Loucy (cell line): ENCODE results near the gene DCLK2.

ENCODE experiments used
- H2AFZ ChIP-seq: fragments of 200-600 bp; sonication (generic); 2 replicates; pipeline ENCODE4 v1.6.0; 2016; ENCODE audit warnings: antibody characterized with exemption, mild to moderate bottlenecking, low read length, moderate library complexity
- H3F3A ChIP-seq: fragments of 200-600 bp; 2 replicates; pipeline ENCODE4 v1.6.0; 2016; ENCODE audit warnings: antibody characterized with exemption, low read depth, mild to moderate bottlenecking
- H3K27me3 ChIP-seq: fragments of 200-600 bp; sonication (generic); 2 replicates; pipeline ENCODE4 v1.6.1; 2014; ENCODE audit warnings: low read length, mild to moderate bottlenecking; ENCODE audit not compliant: insufficient read depth, poor library complexity, severe bottlenecking
- H3K36me3 ChIP-seq: fragments of 200-600 bp; sonication (generic); 2 replicates; pipeline ENCODE4 v1.6.1; 2016; ENCODE audit warnings: low read length; ENCODE audit not compliant: insufficient read depth
- H3K4me1 ChIP-seq: fragments of 200-600 bp; sonication (generic); 2 replicates; pipeline ENCODE4 v1.5.1; 2014; ENCODE audit warnings: low read length, mild to moderate bottlenecking; ENCODE audit not compliant: insufficient read depth, poor library complexity, severe bottlenecking
- H3K4me2 ChIP-seq: fragments of 200-600 bp; sonication (generic); 2 replicates; pipeline ENCODE4 v1.6.0; 2014; ENCODE audit warnings: antibody characterized with exemption, low read length, low read depth, mild to moderate bottlenecking; ENCODE audit not compliant: poor library complexity, severe bottlenecking
- H3K4me3 ChIP-seq: fragments of 200-600 bp; sonication (generic); 2 replicates; pipeline ENCODE4 v1.5.1; 2014; ENCODE audit warnings: low read length, mild to moderate bottlenecking, mixed read lengths; ENCODE audit not compliant: poor library complexity, severe bottlenecking
- H3K79me2 ChIP-seq: fragments of 200-600 bp; sonication (generic); 2 replicates; pipeline ENCODE4 v1.6.1; 2014; ENCODE audit warnings: low read length; ENCODE audit not compliant: insufficient read depth
- H3K9ac ChIP-seq: fragments of 200-600 bp; sonication (generic); 2 replicates; pipeline ENCODE4 v1.6.0; 2014; ENCODE audit warnings: mild to moderate bottlenecking, low read depth, low read length, moderate library complexity; ENCODE audit not compliant: poor library complexity, severe bottlenecking
- H3K9me2 ChIP-seq: fragments of 200-600 bp; sonication (generic); replicated peaks from 2 replicates; pipeline ENCODE4 v1.6.1; 2016; ENCODE audit warnings: low read depth, low read length, mixed read lengths
- H3K9me3 ChIP-seq: fragments of 200-600 bp; sonication (generic); 2 replicates; pipeline ENCODE4 v1.6.1; 2014; ENCODE audit warnings: mild to moderate bottlenecking, antibody characterized with exemption, low read length, low read depth; ENCODE audit not compliant: insufficient read depth
- H4K20me1 ChIP-seq: fragments of 200-600 bp; sonication (generic); 2 replicates; pipeline ENCODE4 v1.6.0; 2014; ENCODE audit warnings: antibody characterized with exemption, low read length, mild to moderate bottlenecking; ENCODE audit not compliant: insufficient read depth, poor library complexity, severe bottlenecking
- CTCF ChIP-seq: fragments of 200-600 bp; sonication (generic); conservative IDR thresholded peaks from 2 replicates; pipeline ENCODE4 v1.5.1; 2014; ENCODE audit warnings: mild to moderate bottlenecking, antibody characterized with exemption, low read length
- EZH2phosphoT487 ChIP-seq: fragments of 200-600 bp; IDR thresholded peaks from 2 replicates; pipeline ENCODE4 v1.6.1; 2018; ENCODE audit warnings: antibody characterized with exemption, mild to moderate bottlenecking, moderate library complexity, borderline replicate concordance

The DCLK2 gene

GRCh38 chr4:150173432-150173861 lies 95.2 kb downstream of the DCLK2 start:
- H3K36me3 ChIP-seq: no peaks in the 10 kb centered on the region
- no peaks in the 10 kb centered on the region for H3K9me3 ChIP-seq
- H3K79me2 ChIP-seq: no peaks in the 10 kb centered on the region
- no peaks in the 10 kb centered on the region for H3K27me3 ChIP-seq
- H3K9me2 ChIP-seq: no peaks in the 10 kb centered on the region
- no peak overlapping the region for H2AFZ ChIP-seq
- H3F3A ChIP-seq: no peaks in the 10 kb centered on the region
- H3K4me1 ChIP-seq: no peaks in the 10 kb centered on the region
- no peak overlapping the region for H3K4me2 ChIP-seq
- H3K9ac ChIP-seq: no peak overlapping the region
- no peak overlapping the region for H3K4me3 ChIP-seq
- H4K20me1 ChIP-seq: no peaks in the 10 kb centered on the region
- TF ChIP-seq EZH2phosphoT487 (no peak), CTCF (no peak)

- Histone ChIP-seq H4K20me1 (no peaks in the 10 kb centered on the region), H3K79me2 (no peaks in the 10 kb centered on the region), H3K27me3 (no peaks in the 10 kb centered on the region), H3F3A (no peaks in the 10 kb centered on the region), H3K9me2 (no peaks in the 10 kb centered on the region), H2AFZ (no peak overlapping the region), H3K4me3 (no peak overlapping the region), H3K36me3 (no peaks in the 10 kb centered on the region), H3K9me3 (no peaks in the 10 kb centered on the region), H3K4me2 (no peak overlapping the region), H3K4me1 (no peaks in the 10 kb centered on the region), H3K9ac (no peak overlapping the region)
- no peak for TF ChIP-seq EZH2phosphoT487
- no peak for TF ChIP-seq CTCF
These were observed 95.7 kb downstream of the DCLK2 start for GRCh38 chr4:150173982-150174398.

- Histone ChIP-seq H3K9me2 (no peaks in the 10 kb centered on the region), H3K4me1 (no peaks in the 10 kb centered on the region), H3K27me3 (no peaks in the 10 kb centered on the region), H3K9me3 (no peaks in the 10 kb centered on the region), H3K4me3 (no peak overlapping the region), H3K79me2 (no peaks in the 10 kb centered on the region), H3K36me3 (no peaks in the 10 kb centered on the region), H4K20me1 (no peaks in the 10 kb centered on the region), H3K9ac (no peak overlapping the region), H3F3A (no peaks in the 10 kb centered on the region), H2AFZ (no peak overlapping the region), H3K4me2 (no peak overlapping the region)
- TF ChIP-seq EZH2phosphoT487 (no peak), CTCF (no peak)
These were observed 98.3 kb downstream of the DCLK2 start for GRCh38 chr4:150176547-150176946.
